Endodermal cell (in vitro differentiated cells): ENCODE data around the gene CTDSP2. TPM values are rescaled to one million over a fixed set of nuclear protein-coding genes. Genes with fewer than 3 reads are reported as not detected.

Source experiments
- DNase-seq: peaks from one replicate; pipeline ENCODE4 v3.0.0-alpha.2; 2017
- H3K27ac ChIP-seq: 2 replicates; pipeline ENCODE4 v1.5.1; 2013; ENCODE audit warnings: mild to moderate bottlenecking, low read depth, low read length, moderate library complexity
- H3K27me3 ChIP-seq: 2 replicates; pipeline ENCODE4 v1.6.1; 2013; ENCODE audit warnings: mild to moderate bottlenecking, low read length, moderate library complexity; ENCODE audit not compliant: insufficient read depth, control insufficient read depth, poor library complexity, severe bottlenecking
- H3K36me3 ChIP-seq: 2 replicates; pipeline ENCODE4 v1.7.0; 2013; ENCODE audit warnings: mild to moderate bottlenecking, low read length, moderate library complexity; ENCODE audit not compliant: control insufficient read depth, insufficient read depth
- H3K4me1 ChIP-seq: one replicate; pipeline ENCODE4 v1.7.0; 2013; ENCODE audit warnings: low read length; ENCODE audit not compliant: control insufficient read depth, insufficient read depth
- H3K4me3 ChIP-seq: 2 replicates; pipeline ENCODE4 v1.5.1; 2013; ENCODE audit warnings: mild to moderate bottlenecking, low read length, moderate library complexity
- H3K9ac ChIP-seq: 2 replicates; pipeline ENCODE4 v1.6.1; 2013; ENCODE audit warnings: mild to moderate bottlenecking, low read length, moderate library complexity; ENCODE audit not compliant: poor library complexity, severe bottlenecking; ENCODE audit errors: extremely low read depth
- H3K9me3 ChIP-seq: 2 replicates; pipeline ENCODE4 v1.6.1; 2013; ENCODE audit warnings: mild to moderate bottlenecking, low read length, moderate library complexity; ENCODE audit not compliant: control insufficient read depth
- H3K27ac Mint-ChIP-seq: 2 replicates; pipeline ENCODE4 v1.8.0; 2020; ENCODE audit warnings: mixed read lengths
- H3K27me3 Mint-ChIP-seq: 2 replicates; pipeline ENCODE4 v1.8.0; 2021; ENCODE audit warnings: mild to moderate bottlenecking, mixed read lengths; ENCODE audit not compliant: insufficient read depth
- H3K36me3 Mint-ChIP-seq: 2 replicates; pipeline ENCODE4 v1.8.0; 2020; ENCODE audit warnings: low read depth, mixed read lengths
- H3K4me1 Mint-ChIP-seq: 2 replicates; pipeline ENCODE4 v1.8.0; 2020; ENCODE audit warnings: mixed read lengths
- H3K4me3 Mint-ChIP-seq: 2 replicates; pipeline ENCODE4 v1.8.0; 2020; ENCODE audit warnings: mild to moderate bottlenecking, moderate library complexity, mixed read lengths
- H3K9me3 Mint-ChIP-seq: 2 replicates; pipeline ENCODE4 v1.8.0; 2020; ENCODE audit warnings: mild to moderate bottlenecking, mixed read lengths
- CTCF ChIP-seq: fragments of 200-600 bp; sonication (generic); conservative IDR thresholded peaks from 2 replicates; pipeline ENCODE4 v1.5.0; 2021; ENCODE audit warnings: antibody characterized with exemption, mild to moderate bottlenecking
- WGBS, 2 experiments: methylation state at CpG; one replicate each; pipeline versions ENCODE4 v1.1.5 to v1.1.7; 2013; ENCODE audit warnings: missing lambda C conversion rate in 2 of 2, mixed read lengths in 1 of 2; ENCODE audit not compliant: insufficient coverage in 1 of 2, insufficient read length in 1 of 2; 5-methylcytosine and 5-hydroxymethylcytosine counted together
- total RNA-seq, 2 donors: library from RNA; stranded (reverse); fragmentation: NEBNext Ultra II Directional in 1 of 2; extraction: Animal tissue kit (Norgen Biotek cat#: 25700) in 1 of 2; gene quantifications; 2 replicates in 1 of 2; 3 replicates in 1 of 2; pipeline ENCODE4 v1.2.1, GENCODE V29; 2021

Gene CTDSP2
- total RNA-seq, 2 donors from 2014 or later = 137 to 148 TPM

- H3K27me3 ChIP-seq = peaks cover 10% of the 10 kb centered on the region
- H3K9me3 Mint-ChIP-seq = no peaks in the 10 kb centered on the region
- TF ChIP-seq CTCF = no peak
- 86 to 93% methylated on average over 1 to 2 of the region's 2 CpGs for WGBS, 2 experiments
- H3K9ac ChIP-seq = no peak overlapping the region
- no peaks in the 10 kb centered on the region for H3K9me3 ChIP-seq
- H3K4me3 ChIP-seq = no peak overlapping the region
- H3K27me3 Mint-ChIP-seq = peaks cover 25% of the 10 kb centered on the region
- no peaks in the 10 kb centered on the region for H3K36me3 ChIP-seq
- no peak overlapping the region for H3K4me3 Mint-ChIP-seq
- DNase-seq = no peak
- peaks cover 5% of the 10 kb centered on the region for H3K36me3 Mint-ChIP-seq
- H3K27ac ChIP-seq = no peak overlapping the region
- peaks cover 28% of the 10 kb centered on the region for H3K4me1 Mint-ChIP-seq
- H3K27ac Mint-ChIP-seq = no peak overlapping the region
- peaks cover 4% of the 10 kb centered on the region for H3K4me1 ChIP-seq
Observed at GRCh38 chr12:57849035-57849434, 2.5 kb upstream of the CTDSP2 start.

DNA sequence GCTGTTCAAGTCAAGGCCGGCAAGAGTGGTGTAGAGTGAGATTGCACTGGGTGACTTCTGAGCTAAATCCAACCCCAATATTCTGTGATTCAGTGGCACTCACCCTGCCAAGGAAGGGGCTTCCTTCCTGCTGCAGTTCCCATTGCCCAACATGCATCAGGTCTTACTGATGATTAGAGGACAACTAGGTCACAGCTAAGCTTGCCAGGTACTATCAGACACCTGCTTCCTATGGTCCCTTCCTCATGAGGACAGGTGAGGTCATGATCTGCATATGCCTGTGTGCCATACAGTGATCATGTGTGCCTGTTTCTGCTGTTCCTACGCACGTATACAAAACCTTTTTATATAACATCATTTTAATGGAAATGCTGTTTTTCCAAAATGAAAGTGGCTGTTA lies 1.7 kb upstream of the CTDSP2 start:
- Mint-ChIP-seq H3K27ac (no peak overlapping the region), H3K36me3 (peaks cover 5% of the 10 kb centered on the region), H3K4me3 (no peak overlapping the region), H3K9me3 (no peaks in the 10 kb centered on the region), H3K4me1 (peaks cover 32% of the 10 kb centered on the region), H3K27me3 (peaks cover 25% of the 10 kb centered on the region)
- 88 to 98% methylated on average over 1 to 3 of the region's 3 CpGs for WGBS, 2 experiments
- H3K9me3 ChIP-seq = no peaks in the 10 kb centered on the region
- H3K4me3 ChIP-seq = no peak overlapping the region
- peaks cover 2% of the 10 kb centered on the region for H3K36me3 ChIP-seq
- no peak overlapping the region for H3K9ac ChIP-seq
- H3K27me3 ChIP-seq = peaks cover 10% of the 10 kb centered on the region
- no peak overlapping the region for H3K27ac ChIP-seq
- no peak for DNase-seq
- no peak for TF ChIP-seq CTCF
- peaks cover 4% of the 10 kb centered on the region for H3K4me1 ChIP-seq

GRCh38 chr12:57846285-57846576 lies 298 bp downstream of the CTDSP2 start:
- no peaks in the 10 kb centered on the region for H3K9me3 Mint-ChIP-seq
- Histone ChIP-seq H3K27me3 (no peaks in the 10 kb centered on the region), H3K4me1 (peaks cover 13% of the 10 kb centered on the region), H3K4me3 (peak overlapping the region; percentile 92), H3K9ac (peak overlapping the region; percentile 99), H3K9me3 (no peaks in the 10 kb centered on the region), H3K27ac (peak overlapping the region; percentile 100), H3K36me3 (peaks cover 4% of the 10 kb centered on the region)
- no peak for DNase-seq
- peaks cover 39% of the 10 kb centered on the region for H3K4me1 Mint-ChIP-seq
- peak overlapping the region; percentile 72 for H3K27ac Mint-ChIP-seq
- H3K27me3 Mint-ChIP-seq = peaks cover 13% of the 10 kb centered on the region
- peak overlapping the region; percentile 76 for H3K4me3 Mint-ChIP-seq
- TF ChIP-seq CTCF = no peak
- H3K36me3 Mint-ChIP-seq = peaks cover 5% of the 10 kb centered on the region
- 0% methylated on average over 26 of the region's 26 CpGs; no CpG with 5 or more reads in 1 of the 2 experiments for WGBS, 2 experiments
